Measurements from ENCODE around the gene MCF2L2.

GRCh38 chr3:183317271-183317670 is 111.1 kb downstream of the MCF2L2 start:
- TF ChIP-seq POLR2A (IDR thresholded peaks at IDR 0.05): no peak
- TF ChIP-seq, protein P1, sequence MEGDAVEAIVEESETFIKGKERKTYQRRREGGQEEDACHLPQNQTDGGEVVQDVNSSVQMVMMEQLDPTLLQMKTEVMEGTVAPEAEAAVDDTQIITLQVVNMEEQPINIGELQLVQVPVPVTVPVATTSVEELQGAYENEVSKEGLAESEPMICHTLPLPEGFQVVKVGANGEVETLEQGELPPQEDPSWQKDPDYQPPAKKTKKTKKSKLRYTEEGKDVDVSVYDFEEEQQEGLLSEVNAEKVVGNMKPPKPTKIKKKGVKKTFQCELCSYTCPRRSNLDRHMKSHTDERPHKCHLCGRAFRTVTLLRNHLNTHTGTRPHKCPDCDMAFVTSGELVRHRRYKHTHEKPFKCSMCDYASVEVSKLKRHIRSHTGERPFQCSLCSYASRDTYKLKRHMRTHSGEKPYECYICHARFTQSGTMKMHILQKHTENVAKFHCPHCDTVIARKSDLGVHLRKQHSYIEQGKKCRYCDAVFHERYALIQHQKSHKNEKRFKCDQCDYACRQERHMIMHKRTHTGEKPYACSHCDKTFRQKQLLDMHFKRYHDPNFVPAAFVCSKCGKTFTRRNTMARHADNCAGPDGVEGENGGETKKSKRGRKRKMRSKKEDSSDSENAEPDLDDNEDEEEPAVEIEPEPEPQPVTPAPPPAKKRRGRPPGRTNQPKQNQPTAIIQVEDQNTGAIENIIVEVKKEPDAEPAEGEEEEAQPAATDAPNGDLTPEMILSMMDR (IDR thresholded peaks at IDR 0.05): no peak

Data from uterus (tissue), 2 donors.